Measurements from ENCODE around the gene PCDHAC2. TPM values are rescaled to one million over a fixed set of nuclear protein-coding genes. Genes with fewer than 3 reads are reported as not detected.

The PCDHAC2 gene
- 1.1 TPM for total RNA-seq
- long read RNA-seq, partial matches to known transcripts = 0 of 2 reads
- long read RNA-seq, other reads (novel, unspliced or antisense) = 2 of 2 reads

- no peak for DNase-seq (ENCODE audit: low spot score)
Measured at GRCh38 chr5:140966293-140967225, at the start of gene PCDHAC2. PCDHAC2 (plus strand) TSS chr5:140966476; CDS start chr5:140966767, 291 bp downstream.

GRCh38 chr5:140923601-140924000 lies 42.7 kb upstream of the PCDHAC2 start:
- DNase-seq (ENCODE audit: low spot score) = no peak

GRCh38 chr5:140925806-140926442 lies 40.4 kb upstream of the PCDHAC2 start, which contains the start of gene PCDHAC1:
PCDHAC1 (plus strand) TSS chr5:140926299; CDS start chr5:140926893, 594 bp downstream.
- DNase-seq (ENCODE audit: low spot score) = no peak

- DNase-seq (ENCODE audit: low spot score) = peak; percentile 93
Measured at GRCh38 chr5:140926443-140927227, 39.6 kb upstream of the PCDHAC2 start.

GRCh38 chr5:140927228-140927573 lies 39.1 kb upstream of the PCDHAC2 start:
- no peak for DNase-seq (ENCODE audit: low spot score)

GRCh38 chr5:140934964-140935606 lies 31.2 kb upstream of the PCDHAC2 start:
- no peak for DNase-seq (ENCODE audit: low spot score)

GRCh38 chr5:140946578-140946977 lies 19.7 kb upstream of the PCDHAC2 start:
- DNase-seq (ENCODE audit: low spot score) = no peak

GRCh38 chr5:140951636-140952035 lies 14.6 kb upstream of the PCDHAC2 start:
- DNase-seq (ENCODE audit: low spot score) = no peak

GRCh38 chr5:140953234-140953633 lies 13.0 kb upstream of the PCDHAC2 start:
- no peak for DNase-seq (ENCODE audit: low spot score)

- DNase-seq (ENCODE audit: low spot score) = no peak
Measured at GRCh38 chr5:140962190-140962589, 4.1 kb upstream of the PCDHAC2 start.

GRCh38 chr5:140964356-140964755 lies 1.9 kb upstream of the PCDHAC2 start:
- DNase-seq (ENCODE audit: low spot score) = no peak

- DNase-seq (ENCODE audit: low spot score) = no peak
Measured at GRCh38 chr5:140965905-140966292, 377 bp upstream of the PCDHAC2 start.

- DNase-seq (ENCODE audit: low spot score) = no peak
Measured at GRCh38 chr5:140967226-140967893, 1.1 kb downstream of the PCDHAC2 start.

- DNase-seq (ENCODE audit: low spot score) = no peak
Measured at GRCh38 chr5:140969880-140970279, 3.6 kb downstream of the PCDHAC2 start.

GRCh38 chr5:140973550-140973949 lies 7.3 kb downstream of the PCDHAC2 start:
- no peak for DNase-seq (ENCODE audit: low spot score)

GRCh38 chr5:140977003-140977402 lies 10.7 kb downstream of the PCDHAC2 start:
- no peak for DNase-seq (ENCODE audit: low spot score)

GRCh38 chr5:140978260-140978659 lies 12.0 kb downstream of the PCDHAC2 start:
- DNase-seq (ENCODE audit: low spot score) = no peak

GRCh38 chr5:140978983-140979382 lies 12.7 kb downstream of the PCDHAC2 start:
- no peak for DNase-seq (ENCODE audit: low spot score)

GRCh38 chr5:140982083-140982716 lies 15.9 kb downstream of the PCDHAC2 start:
- DNase-seq (ENCODE audit: low spot score) = no peak

GRCh38 chr5:140986117-140986521 lies 19.8 kb downstream of the PCDHAC2 start:
- DNase-seq (ENCODE audit: low spot score) = no peak

Measured in mesenteric fat pad (tissue), 1 donor.